ENCODE measurements around the gene COL4A3.

- TF ChIP-seq, protein P1, sequence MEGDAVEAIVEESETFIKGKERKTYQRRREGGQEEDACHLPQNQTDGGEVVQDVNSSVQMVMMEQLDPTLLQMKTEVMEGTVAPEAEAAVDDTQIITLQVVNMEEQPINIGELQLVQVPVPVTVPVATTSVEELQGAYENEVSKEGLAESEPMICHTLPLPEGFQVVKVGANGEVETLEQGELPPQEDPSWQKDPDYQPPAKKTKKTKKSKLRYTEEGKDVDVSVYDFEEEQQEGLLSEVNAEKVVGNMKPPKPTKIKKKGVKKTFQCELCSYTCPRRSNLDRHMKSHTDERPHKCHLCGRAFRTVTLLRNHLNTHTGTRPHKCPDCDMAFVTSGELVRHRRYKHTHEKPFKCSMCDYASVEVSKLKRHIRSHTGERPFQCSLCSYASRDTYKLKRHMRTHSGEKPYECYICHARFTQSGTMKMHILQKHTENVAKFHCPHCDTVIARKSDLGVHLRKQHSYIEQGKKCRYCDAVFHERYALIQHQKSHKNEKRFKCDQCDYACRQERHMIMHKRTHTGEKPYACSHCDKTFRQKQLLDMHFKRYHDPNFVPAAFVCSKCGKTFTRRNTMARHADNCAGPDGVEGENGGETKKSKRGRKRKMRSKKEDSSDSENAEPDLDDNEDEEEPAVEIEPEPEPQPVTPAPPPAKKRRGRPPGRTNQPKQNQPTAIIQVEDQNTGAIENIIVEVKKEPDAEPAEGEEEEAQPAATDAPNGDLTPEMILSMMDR (IDR thresholded peaks at IDR 0.05) = no peak
- TF ChIP-seq POLR2A (IDR thresholded peaks at IDR 0.05) = no peak
- TF ChIP-seq POLR2AphosphoS5 (IDR thresholded peaks at IDR 0.05) = no peak
- TF ChIP-seq EP300 (IDR thresholded peaks at IDR 0.05) = no peak
Measured at GRCh38 chr2:227317834-227318233, 153.4 kb downstream of the COL4A3 start.

All from stomach (tissue), 4 donors.